Activated CD8-positive, alpha-beta memory T cell treated with anti-CD3 and anti-CD28 coated beads, Interleukin-2, amount 50 U/mL, for 1 hour (primary cell): ENCODE data around the gene SLMAP.

Experiments used
- DNase-seq: peaks from one replicate; pipeline ENCODE4 v3.0.0-alpha.2; 2020; ENCODE audit errors: extremely low read depth

SLMAP gene

GRCh38 chr3:57942388-57942787 lies 186.3 kb downstream of the SLMAP start:
- DNase-seq: no peak

- DNase-seq: no peak
These were observed 186.8 kb downstream of the SLMAP start for GRCh38 chr3:57942872-57943283.

GRCh38 chr3:57943525-57944495 lies 187.7 kb downstream of the SLMAP start:
- no peak for DNase-seq

- DNase-seq: no peak
These were observed 190.9 kb downstream of the SLMAP start for GRCh38 chr3:57946970-57947381.

- no peak for DNase-seq
These were observed 192.1 kb downstream of the SLMAP start for GRCh38 chr3:57948080-57948671.

- no peak for DNase-seq
These were observed 192.7 kb downstream of the SLMAP start for GRCh38 chr3:57948781-57949242.

- DNase-seq: no peak
These were observed 193.2 kb downstream of the SLMAP start for GRCh38 chr3:57949344-57949743.

GRCh38 chr3:57949785-57950615 lies 193.9 kb downstream of the SLMAP start:
- no peak for DNase-seq

GRCh38 chr3:57951066-57951882 lies 195.2 kb downstream of the SLMAP start:
- DNase-seq: no peak

GRCh38 chr3:57952208-57952631 lies 196.1 kb downstream of the SLMAP start:
- DNase-seq: no peak

- DNase-seq: no peak
These were observed 196.5 kb downstream of the SLMAP start for GRCh38 chr3:57952651-57953050.

GRCh38 chr3:57953576-57953975 lies 197.5 kb downstream of the SLMAP start:
- DNase-seq: no peak

- no peak for DNase-seq
These were observed 200.2 kb downstream of the SLMAP start for GRCh38 chr3:57956119-57956832.

GRCh38 chr3:57956833-57957174 lies 200.7 kb downstream of the SLMAP start:
- no peak for DNase-seq

GRCh38 chr3:57957824-57958223 lies 201.7 kb downstream of the SLMAP start:
- no peak for DNase-seq

GRCh38 chr3:57958642-57959422 lies 202.7 kb downstream of the SLMAP start:
- no peak for DNase-seq

- DNase-seq: no peak
These were observed 203.5 kb downstream of the SLMAP start for GRCh38 chr3:57959423-57960173.

GRCh38 chr3:57960174-57960505 lies 204.0 kb downstream of the SLMAP start:
- no peak for DNase-seq

- DNase-seq: no peak
These were observed 205.2 kb downstream of the SLMAP start for GRCh38 chr3:57961177-57961827.
